ENCODE data around the gene CSH2. TPM values are rescaled to one million over a fixed set of nuclear protein-coding genes. Genes with fewer than 3 reads are reported as not detected.

The CSH2 gene
- total RNA-seq, 1 donor from 2014 or later: not detected

DNA sequence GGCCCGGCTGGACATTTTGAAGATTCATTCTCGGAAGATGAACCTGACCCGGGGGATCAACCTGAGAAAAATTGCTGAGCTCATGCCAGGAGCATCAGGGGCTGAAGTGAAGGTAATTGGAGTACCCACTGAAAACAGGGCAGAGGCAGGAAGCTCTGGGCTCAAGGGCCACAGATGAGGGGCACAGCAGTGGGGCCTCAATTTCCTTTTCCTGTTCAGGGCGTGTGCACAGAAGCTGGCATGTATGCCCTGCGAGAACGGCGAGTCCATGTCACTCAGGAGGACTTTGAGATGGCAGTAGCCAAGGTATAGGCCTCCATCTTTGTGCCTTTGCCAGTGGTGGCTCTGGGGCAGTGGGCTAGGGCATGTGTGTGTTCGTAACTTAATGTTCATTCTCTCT, 42.0 kb downstream of the CSH2 start:
- H3K4me3 Mint-ChIP-seq (ENCODE audit: unreplicated experiment): no peak overlapping the region
- H3K27ac Mint-ChIP-seq (ENCODE audit: unreplicated experiment): no peak overlapping the region
- no peak for DNase-seq (ENCODE audit: low spot score)
- TF ChIP-seq, protein P1, sequence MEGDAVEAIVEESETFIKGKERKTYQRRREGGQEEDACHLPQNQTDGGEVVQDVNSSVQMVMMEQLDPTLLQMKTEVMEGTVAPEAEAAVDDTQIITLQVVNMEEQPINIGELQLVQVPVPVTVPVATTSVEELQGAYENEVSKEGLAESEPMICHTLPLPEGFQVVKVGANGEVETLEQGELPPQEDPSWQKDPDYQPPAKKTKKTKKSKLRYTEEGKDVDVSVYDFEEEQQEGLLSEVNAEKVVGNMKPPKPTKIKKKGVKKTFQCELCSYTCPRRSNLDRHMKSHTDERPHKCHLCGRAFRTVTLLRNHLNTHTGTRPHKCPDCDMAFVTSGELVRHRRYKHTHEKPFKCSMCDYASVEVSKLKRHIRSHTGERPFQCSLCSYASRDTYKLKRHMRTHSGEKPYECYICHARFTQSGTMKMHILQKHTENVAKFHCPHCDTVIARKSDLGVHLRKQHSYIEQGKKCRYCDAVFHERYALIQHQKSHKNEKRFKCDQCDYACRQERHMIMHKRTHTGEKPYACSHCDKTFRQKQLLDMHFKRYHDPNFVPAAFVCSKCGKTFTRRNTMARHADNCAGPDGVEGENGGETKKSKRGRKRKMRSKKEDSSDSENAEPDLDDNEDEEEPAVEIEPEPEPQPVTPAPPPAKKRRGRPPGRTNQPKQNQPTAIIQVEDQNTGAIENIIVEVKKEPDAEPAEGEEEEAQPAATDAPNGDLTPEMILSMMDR (IDR thresholded peaks at IDR 0.05): no peak
- peaks cover 22% of the 10 kb centered on the region for H3K4me1 Mint-ChIP-seq (ENCODE audit: low read depth)
- no peaks in the 10 kb centered on the region for H3K9me3 Mint-ChIP-seq (ENCODE audit: low read depth)
- peaks cover 29% of the 10 kb centered on the region for H3K36me3 Mint-ChIP-seq (ENCODE audit: low read depth)
- no peaks in the 10 kb centered on the region for H3K27me3 Mint-ChIP-seq (ENCODE audit: low read depth)

DNA sequence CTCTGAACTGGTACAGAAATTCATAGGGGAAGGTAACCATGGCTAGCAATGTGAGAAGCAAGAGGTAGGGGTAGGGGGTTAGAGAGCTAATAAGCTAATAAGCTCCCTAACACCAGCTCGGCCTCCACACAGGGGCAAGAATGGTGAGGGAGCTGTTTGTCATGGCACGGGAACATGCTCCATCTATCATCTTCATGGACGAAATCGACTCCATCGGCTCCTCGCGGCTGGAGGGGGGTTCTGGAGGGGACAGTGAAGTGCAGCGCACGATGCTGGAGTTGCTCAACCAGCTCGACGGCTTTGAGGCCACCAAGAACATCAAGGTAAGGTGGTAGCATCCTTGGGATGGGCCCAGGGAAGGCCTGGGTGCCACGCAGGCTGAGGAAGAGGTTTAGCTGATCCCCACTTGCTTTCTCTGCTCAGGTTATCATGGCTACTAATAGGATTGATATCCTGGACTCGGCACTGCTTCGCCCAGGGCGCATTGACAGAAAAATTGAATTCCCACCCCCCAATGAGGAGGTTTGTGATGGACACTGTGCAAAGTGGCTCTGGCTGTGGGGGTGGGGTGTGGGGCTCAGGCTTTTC, 42.5 kb downstream of the CSH2 start:
- Mint-ChIP-seq H3K4me3 (ENCODE audit: unreplicated experiment) (no peak overlapping the region), H3K27me3 (ENCODE audit: low read depth) (no peaks in the 10 kb centered on the region), H3K4me1 (ENCODE audit: low read depth) (peaks cover 27% of the 10 kb centered on the region), H3K27ac (ENCODE audit: unreplicated experiment) (peak overlapping the region; percentile 76), H3K36me3 (ENCODE audit: low read depth) (peaks cover 29% of the 10 kb centered on the region), H3K9me3 (ENCODE audit: low read depth) (no peaks in the 10 kb centered on the region)
- TF ChIP-seq, protein P1 (IDR thresholded peaks at IDR 0.05): no peak
- no peak for DNase-seq (ENCODE audit: low spot score)

DNA sequence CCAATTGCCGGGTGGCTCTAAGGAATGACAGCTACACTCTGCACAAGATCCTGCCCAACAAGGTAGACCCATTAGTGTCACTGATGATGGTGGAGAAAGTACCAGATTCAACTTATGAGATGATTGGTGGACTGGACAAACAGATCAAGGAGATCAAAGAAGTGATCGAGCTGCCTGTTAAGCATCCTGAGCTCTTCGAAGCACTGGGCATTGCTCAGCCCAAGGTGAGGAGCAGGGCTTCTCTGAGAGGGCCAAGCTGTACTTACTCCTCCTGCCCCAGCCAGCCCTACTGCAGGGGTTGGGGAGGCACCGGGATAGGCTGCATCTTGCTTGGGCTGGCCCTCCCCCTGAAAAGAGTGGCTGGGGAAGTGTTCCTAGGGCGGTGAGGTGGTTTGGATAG, 43.2 kb downstream of the CSH2 start:
- Mint-ChIP-seq H3K4me3 (ENCODE audit: unreplicated experiment) (no peak overlapping the region), H3K9me3 (ENCODE audit: low read depth) (no peaks in the 10 kb centered on the region), H3K36me3 (ENCODE audit: low read depth) (peaks cover 29% of the 10 kb centered on the region), H3K27ac (ENCODE audit: unreplicated experiment) (no peak overlapping the region), H3K4me1 (ENCODE audit: low read depth) (peaks cover 34% of the 10 kb centered on the region), H3K27me3 (ENCODE audit: low read depth) (no peaks in the 10 kb centered on the region)
- TF ChIP-seq, protein P1 (IDR thresholded peaks at IDR 0.05): no peak
- no peak for DNase-seq (ENCODE audit: low spot score)

DNA sequence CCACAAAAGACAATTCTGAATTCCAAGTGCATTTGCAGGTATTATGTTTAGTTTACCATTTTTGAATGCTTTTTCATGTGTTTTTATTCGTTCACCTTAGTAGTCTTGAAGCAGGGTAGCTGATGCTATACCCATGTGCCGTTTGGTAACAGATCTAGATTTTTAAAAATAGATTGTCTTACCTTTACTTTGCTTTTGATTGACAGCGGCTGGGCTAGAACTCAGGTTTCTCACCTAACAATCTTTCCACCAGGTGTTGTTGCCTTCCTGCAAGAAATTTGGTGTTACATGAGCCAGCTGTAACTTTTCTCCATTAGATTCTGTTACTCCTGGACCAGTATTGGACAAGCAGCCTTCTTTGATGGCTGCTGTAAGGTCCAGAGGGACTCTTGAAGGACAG, 44.5 kb downstream of the CSH2 start:
- Mint-ChIP-seq H3K4me3 (ENCODE audit: unreplicated experiment) (peak overlapping the region; percentile 4), H3K4me1 (ENCODE audit: low read depth) (peaks cover 33% of the 10 kb centered on the region), H3K9me3 (ENCODE audit: low read depth) (no peaks in the 10 kb centered on the region), H3K36me3 (ENCODE audit: low read depth) (peaks cover 35% of the 10 kb centered on the region), H3K27me3 (ENCODE audit: low read depth) (no peaks in the 10 kb centered on the region), H3K27ac (ENCODE audit: unreplicated experiment) (no peak overlapping the region)
- no peak for DNase-seq (ENCODE audit: low spot score)
- TF ChIP-seq, protein P1 (IDR thresholded peaks at IDR 0.05): no peak

DNA sequence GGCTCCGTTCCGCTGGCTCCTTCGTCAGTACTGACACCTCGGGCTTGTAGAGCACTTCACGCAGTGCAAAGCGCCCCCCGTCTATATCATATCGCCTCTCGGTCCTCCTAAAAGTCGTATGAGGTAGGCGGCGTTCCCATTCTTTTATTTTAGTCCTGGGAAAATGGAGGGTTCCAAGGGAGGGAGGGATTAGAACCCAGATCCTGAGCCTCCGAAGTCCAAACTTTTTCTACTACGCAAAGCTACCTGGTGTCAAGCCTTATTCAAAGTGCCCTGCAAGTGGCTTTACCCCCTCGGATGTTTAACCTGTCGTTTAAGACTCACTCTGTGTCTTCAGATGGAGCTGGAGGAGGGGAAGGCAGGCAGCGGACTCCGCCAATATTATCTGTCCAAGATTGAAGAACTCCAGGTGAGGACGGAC, 45.7 kb downstream of the CSH2 start:
- Mint-ChIP-seq H3K4me1 (ENCODE audit: low read depth) (peaks cover 36% of the 10 kb centered on the region), H3K27ac (ENCODE audit: unreplicated experiment) (peak overlapping the region; percentile 100), H3K9me3 (ENCODE audit: low read depth) (no peaks in the 10 kb centered on the region), H3K27me3 (ENCODE audit: low read depth) (no peaks in the 10 kb centered on the region), H3K36me3 (ENCODE audit: low read depth) (peaks cover 41% of the 10 kb centered on the region), H3K4me3 (ENCODE audit: unreplicated experiment) (peak overlapping the region; percentile 99)
- no peak for DNase-seq (ENCODE audit: low spot score)
- TF ChIP-seq, protein P1 (IDR thresholded peaks at IDR 0.05): no peak

Measured in chondrocyte (in vitro differentiated cells).